HL-60/S4 treated with phorbol 12-myristate 13-acetate at 8.2 ng/mL for 4 days and 3 days (cell line): ENCODE results near the gene BZW1.
"Not testable (repeated sequence)": the region's sequence is repeated elsewhere in the genome, so short reads cannot be mapped to it uniquely, and the experiment has no call there.

Experiments used
- in situ Hi-C: fragments of 300-500 bp; cut with MboI; formaldehyde crosslinking; loops from 2 replicates; pipeline ENCODE4 v1.15.0; 2022; ENCODE audit warnings: low sequenced_read_pairs

Gene BZW1

GRCh38 chr2:200790185-200790584 lies 21.5 kb upstream of the BZW1 start:
- in situ Hi-C loops, result no loop called here

GRCh38 chr2:200791905-200792304 lies 19.8 kb upstream of the BZW1 start:
- in situ Hi-C loops, result no loop called here

- in situ Hi-C loops, result no loop called here
Measured at GRCh38 chr2:200794143-200794542, 17.6 kb upstream of the BZW1 start.

- in situ Hi-C loops, result no loop called here
Measured at GRCh38 chr2:200795028-200795440, 16.7 kb upstream of the BZW1 start.

GRCh38 chr2:200796561-200796960 lies 15.1 kb upstream of the BZW1 start:
- in situ Hi-C loops, result no loop called here

GRCh38 chr2:200797242-200797770 lies 14.4 kb upstream of the BZW1 start:
- in situ Hi-C loops, result no loop called here

GRCh38 chr2:200798514-200798913 lies 13.2 kb upstream of the BZW1 start:
- in situ Hi-C loops, result no loop called here

- in situ Hi-C loops, result no loop called here
Measured at GRCh38 chr2:200800458-200800857, 11.3 kb upstream of the BZW1 start.

GRCh38 chr2:200801431-200801830 lies 10.3 kb upstream of the BZW1 start:
- in situ Hi-C loops, result not testable (repeated sequence)

GRCh38 chr2:200809506-200810251 lies 2.0 kb upstream of the BZW1 start:
- in situ Hi-C loops, result no loop called here

GRCh38 chr2:200810252-200810997 lies 1.3 kb upstream of the BZW1 start:
- in situ Hi-C loops, result no loop called here

GRCh38 chr2:200810998-200811332 lies 745 bp upstream of the BZW1 start:
- in situ Hi-C loops, result no loop called here

- in situ Hi-C loops, result no loop called here
Measured at GRCh38 chr2:200812122-200813022, 662 bp downstream of the BZW1 start.

- in situ Hi-C loops, result no loop called here
Measured at GRCh38 chr2:200814276-200814815, 2.6 kb downstream of the BZW1 start.

- in situ Hi-C loops, result no loop called here
Measured at GRCh38 chr2:200814917-200815316, 3.2 kb downstream of the BZW1 start.

- in situ Hi-C loops, result not testable (repeated sequence)
Measured at GRCh38 chr2:200818732-200819131, 7.0 kb downstream of the BZW1 start.

GRCh38 chr2:200820573-200821234 lies 9.0 kb downstream of the BZW1 start:
- in situ Hi-C loops, result no loop called here

- in situ Hi-C loops, result no loop called here
Measured at GRCh38 chr2:200821686-200822245, 10.1 kb downstream of the BZW1 start.

- in situ Hi-C loops, result no loop called here
Measured at GRCh38 chr2:200828104-200828503, 16.4 kb downstream of the BZW1 start.
